ENCODE results near the gene SLC4A11.
"Not testable (repeated sequence)": the region's sequence is repeated elsewhere in the genome, so short reads cannot be mapped to it uniquely, and the experiment has no call there.

SLC4A11 gene

GRCh38 chr20:3199976-3200755 is 38.8 kb downstream of the SLC4A11 start:
- no peak for DNase-seq

GRCh38 chr20:3199206-3199605 is 39.8 kb downstream of the SLC4A11 start:
- DNase-seq: no peak

- DNase-seq: no peak
Measured at GRCh38 chr20:3195590-3196237, 43.3 kb downstream of the SLC4A11 start.

GRCh38 chr20:3194617-3195280 is 44.2 kb downstream of the SLC4A11 start:
- DNase-seq: no peak

GRCh38 chr20:3193806-3194616 is 45.0 kb downstream of the SLC4A11 start:
- no peak for DNase-seq

GRCh38 chr20:3192226-3193015 is 46.6 kb downstream of the SLC4A11 start:
- no peak for DNase-seq

- no peak for DNase-seq
Measured at GRCh38 chr20:3190681-3191111, 48.3 kb downstream of the SLC4A11 start.

GRCh38 chr20:3189561-3190131 is 49.3 kb downstream of the SLC4A11 start:
- DNase-seq: no peak

GRCh38 chr20:3188823-3189413 is 50.1 kb downstream of the SLC4A11 start:
- DNase-seq: no peak

- DNase-seq: not testable (repeated sequence)
Measured at GRCh38 chr20:3187861-3188260, 51.1 kb downstream of the SLC4A11 start.

GRCh38 chr20:3183896-3184612 is 54.9 kb downstream of the SLC4A11 start:
- no peak for DNase-seq

GRCh38 chr20:3182429-3182828 is 56.6 kb downstream of the SLC4A11 start:
- not testable (repeated sequence) for DNase-seq

GRCh38 chr20:3181270-3181669 is 57.7 kb downstream of the SLC4A11 start:
- DNase-seq: no peak

GRCh38 chr20:3180319-3180718 is 58.7 kb downstream of the SLC4A11 start:
- DNase-seq: no peak

- peak; percentile 81 for DNase-seq
Measured at GRCh38 chr20:3177746-3178485, 61.1 kb downstream of the SLC4A11 start.

Data from hematopoietic multipotent progenitor cell treated with erythropoietin and hydrocortisone succinate and interleukin-3 and kit ligand, for 6 days (in vitro differentiated cells).